Ovary (tissue), 3 donors: ENCODE data around the gene RMND1.

Source experiments
- EP300 ChIP-seq: sonication (generic); formaldehyde crosslinking; IDR thresholded peaks from one replicate; pipeline ENCODE4 v1.6.1; 2017; ENCODE audit warnings: antibody characterized with exemption
- POLR2A ChIP-seq: fragments of 450-650 bp; IDR thresholded peaks from one replicate; pipeline ENCODE4 v1.6.1; 2017; ENCODE audit warnings: antibody characterized with exemption, mild to moderate bottlenecking, moderate library complexity
- TF ChIP-seq, protein P1 (sequence below), 3 donors: fragments of 450-650 bp in 2 of 3; fragments of 200-600 bp in 1 of 3; IDR thresholded peaks; one replicate each; pipeline versions ENCODE4 v1.5.1 to v1.8.0; 2016 to 2022; ENCODE audit warnings: antibody characterized with exemption in 3 of 3, mild to moderate bottlenecking in 1 of 3
- donor health status: DM: no; HTN: no; CAD: no.

DNA sequence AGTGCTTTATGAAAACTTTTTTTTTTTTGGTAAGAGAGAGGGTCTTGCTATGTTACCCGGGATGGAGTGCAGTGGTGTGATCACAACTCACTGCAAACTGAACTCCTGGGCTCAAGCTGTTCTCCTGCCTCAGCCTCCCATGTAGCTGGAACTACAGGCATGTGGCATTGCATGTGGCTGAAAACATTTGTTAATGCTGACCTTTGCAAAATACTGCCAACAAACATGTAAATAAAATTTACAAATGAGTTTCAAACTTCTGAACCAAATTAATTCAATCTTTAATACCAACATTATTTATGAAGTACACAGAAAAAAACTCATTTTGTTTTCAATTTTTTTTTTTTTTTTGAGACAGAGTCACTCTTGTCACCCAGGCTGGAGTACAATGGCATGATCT is 34.4 kb downstream of the RMND1 start:
- TF ChIP-seq, protein P1, sequence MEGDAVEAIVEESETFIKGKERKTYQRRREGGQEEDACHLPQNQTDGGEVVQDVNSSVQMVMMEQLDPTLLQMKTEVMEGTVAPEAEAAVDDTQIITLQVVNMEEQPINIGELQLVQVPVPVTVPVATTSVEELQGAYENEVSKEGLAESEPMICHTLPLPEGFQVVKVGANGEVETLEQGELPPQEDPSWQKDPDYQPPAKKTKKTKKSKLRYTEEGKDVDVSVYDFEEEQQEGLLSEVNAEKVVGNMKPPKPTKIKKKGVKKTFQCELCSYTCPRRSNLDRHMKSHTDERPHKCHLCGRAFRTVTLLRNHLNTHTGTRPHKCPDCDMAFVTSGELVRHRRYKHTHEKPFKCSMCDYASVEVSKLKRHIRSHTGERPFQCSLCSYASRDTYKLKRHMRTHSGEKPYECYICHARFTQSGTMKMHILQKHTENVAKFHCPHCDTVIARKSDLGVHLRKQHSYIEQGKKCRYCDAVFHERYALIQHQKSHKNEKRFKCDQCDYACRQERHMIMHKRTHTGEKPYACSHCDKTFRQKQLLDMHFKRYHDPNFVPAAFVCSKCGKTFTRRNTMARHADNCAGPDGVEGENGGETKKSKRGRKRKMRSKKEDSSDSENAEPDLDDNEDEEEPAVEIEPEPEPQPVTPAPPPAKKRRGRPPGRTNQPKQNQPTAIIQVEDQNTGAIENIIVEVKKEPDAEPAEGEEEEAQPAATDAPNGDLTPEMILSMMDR (IDR thresholded peaks at IDR 0.05), result no peak
- TF ChIP-seq POLR2A (no peak), EP300 (no peak)
